Karpas-422 (cell line): ENCODE measurements around the gene ZNF428. TPM values are rescaled to one million over a fixed set of nuclear protein-coding genes. Genes with fewer than 3 reads are reported as not detected.

Experiments used
- DNase-seq: peaks from one replicate; pipeline ENCODE4 v3.0.0-alpha.2; 2015
- H2AFZ ChIP-seq: fragments of 200-600 bp; sonication (generic); 2 replicates; pipeline ENCODE4 v1.6.1; 2014; ENCODE audit warnings: antibody characterized with exemption, low read length, mixed read lengths
- H3K27ac ChIP-seq: fragments of 200-600 bp; sonication (generic); 2 replicates; pipeline ENCODE4 v1.5.1; 2014; ENCODE audit warnings: mild to moderate bottlenecking, low read length, moderate library complexity
- H3K27me3 ChIP-seq: fragments of 200-600 bp; sonication (generic); 2 replicates; pipeline ENCODE4 v1.6.1; 2014; ENCODE audit warnings: low read length, mixed read lengths
- H3K36me3 ChIP-seq: fragments of 200-600 bp; sonication (generic); 2 replicates; pipeline ENCODE4 v1.6.1; 2014; ENCODE audit warnings: low read length, mixed read lengths; ENCODE audit not compliant: insufficient read depth
- H3K4me1 ChIP-seq: fragments of 200-600 bp; sonication (generic); 2 replicates; pipeline ENCODE4 v1.6.1; 2014; ENCODE audit warnings: mild to moderate bottlenecking, low read length, mixed read lengths
- H3K4me2 ChIP-seq: fragments of 200-600 bp; sonication (generic); 2 replicates; pipeline ENCODE4 v1.6.1; 2014; ENCODE audit warnings: low read length, low read depth, mild to moderate bottlenecking; ENCODE audit not compliant: poor library complexity, severe bottlenecking
- H3K4me3 ChIP-seq: fragments of 200-600 bp; sonication (generic); 2 replicates; pipeline ENCODE4 v1.5.1; 2014; ENCODE audit warnings: mild to moderate bottlenecking, antibody characterized with exemption, low read length, mixed read lengths
- H3K79me2 ChIP-seq: fragments of 200-600 bp; sonication (generic); 2 replicates; pipeline ENCODE4 v1.6.1; 2014; ENCODE audit warnings: mild to moderate bottlenecking, low read length, mixed read lengths
- H3K9ac ChIP-seq: fragments of 200-600 bp; sonication (generic); 2 replicates; pipeline ENCODE4 v1.6.0; 2014; ENCODE audit warnings: low read length
- H3K9me2 ChIP-seq: fragments of 200-600 bp; sonication (generic), shearing (Covaris generic); replicated peaks from 2 replicates; pipeline ENCODE4 v1.6.0; 2014; ENCODE audit warnings: mild to moderate bottlenecking, low read length, moderate library complexity; ENCODE audit not compliant: insufficient read depth
- H3K9me3 ChIP-seq: fragments of 300-700, 200-600 bp; sonication (generic); 2 replicates; pipeline ENCODE4 v1.6.1; 2014; ENCODE audit warnings: low read length, mixed read lengths
- H4K20me1 ChIP-seq: fragments of 200-600 bp; sonication (generic); 2 replicates; pipeline ENCODE4 v1.6.1; 2014; ENCODE audit warnings: mild to moderate bottlenecking, antibody characterized with exemption, low read length, low read depth; ENCODE audit not compliant: insufficient read depth
- total RNA-seq: library from RNA; depleted of rRNA; stranded (reverse); fragments of >200 nt; shearing (Covaris generic); gene quantifications from 2 replicates; pipeline ENCODE4 v1.2.3, GENCODE V29; 2014; ENCODE audit warnings: low replicate concordance; rRNA removed

ZNF428 gene
- 37.9 and 94.7 TPM in 2 replicates for total RNA-seq

DNA sequence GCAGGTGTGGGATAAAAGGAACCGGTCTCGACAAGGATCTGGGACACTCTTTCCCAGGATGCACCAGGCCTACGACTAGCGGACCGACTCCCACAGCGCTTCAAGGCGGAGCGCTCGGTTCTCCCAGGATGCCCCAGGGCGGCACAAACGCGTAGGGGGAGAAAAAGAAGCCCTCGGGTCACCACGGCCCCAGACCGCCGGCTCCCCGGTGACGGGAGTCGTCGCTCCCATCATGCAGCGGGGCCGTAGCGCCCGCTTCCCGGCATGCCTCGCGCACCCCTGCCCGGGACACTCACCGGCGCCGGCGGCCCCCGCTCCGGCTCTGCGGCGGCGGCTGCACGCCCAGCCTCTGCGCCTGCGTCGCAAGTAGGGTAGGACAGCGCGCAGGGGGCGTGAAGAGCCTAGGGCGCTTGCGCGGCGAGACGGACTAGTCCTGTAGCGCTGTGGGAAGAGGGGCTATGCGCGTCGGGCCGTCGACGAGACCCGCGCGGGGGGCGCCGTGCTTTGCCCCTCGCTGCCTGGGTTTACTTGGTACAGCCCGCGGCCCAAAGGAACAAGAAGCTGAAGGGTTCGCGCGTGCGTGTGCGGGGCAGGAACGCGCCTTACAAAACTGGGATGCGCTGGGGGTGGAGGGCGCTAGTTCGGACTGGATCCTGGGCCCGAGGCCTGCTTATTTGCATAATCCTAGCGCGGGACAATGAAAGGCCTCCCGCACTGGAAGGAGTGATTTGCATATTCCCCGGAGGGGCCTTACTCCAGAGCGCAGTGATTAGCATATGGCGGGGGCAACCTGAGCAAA, at the start of gene ZNF428:
TSS of gene ZNF428 (minus strand) at position 368 of the 799 bp plus-strand sequence. CDS start 5,325 bp downstream, outside the sequence.
- H2AFZ ChIP-seq, result peak within 1 kb of the TSS; percentile 85; the same call in 1 of the 2 replicates
- H3K4me2 ChIP-seq, result peak within 1 kb of the TSS; percentile 91
- H3K9me3 ChIP-seq, result no peaks in the 10 kb centered on the region
- peak within 1 kb of the TSS; percentile 91 for H3K4me3 ChIP-seq
- H3K27me3 ChIP-seq, result no peaks in the 10 kb centered on the region
- peak within 1 kb of the TSS; percentile 96 for H3K9ac ChIP-seq
- peaks cover 21% of the 10 kb centered on the region for H3K4me1 ChIP-seq
- no peaks in the 10 kb centered on the region for H3K36me3 ChIP-seq
- no peaks in the 10 kb centered on the region for H3K9me2 ChIP-seq
- DNase-seq, result peak; percentile 98
- no peaks in the 10 kb centered on the region for H4K20me1 ChIP-seq
- H3K79me2 ChIP-seq, result peaks cover 57% of the 10 kb centered on the region
- peak within 1 kb of the TSS; percentile 93 for H3K27ac ChIP-seq

- Histone ChIP-seq H3K36me3 (no peaks in the 10 kb centered on the region), H3K79me2 (no peaks in the 10 kb centered on the region), H3K4me1 (no peaks in the 10 kb centered on the region), H3K27ac (no peak overlapping the region), H4K20me1 (no peaks in the 10 kb centered on the region), H3K27me3 (no peaks in the 10 kb centered on the region), H3K9me2 (no peaks in the 10 kb centered on the region), H3K4me2 (no peak overlapping the region), H3K4me3 (no peak overlapping the region), H2AFZ (no peak overlapping the region), H3K9ac (no peak overlapping the region), H3K9me3 (no peaks in the 10 kb centered on the region)
- DNase-seq, result peak; percentile 96
These were observed 49.1 kb upstream of the ZNF428 start for GRCh38 chr19:43668406-43669109.

- H3K9ac ChIP-seq, result no peak overlapping the region
- no peaks in the 10 kb centered on the region for H3K27me3 ChIP-seq
- H2AFZ ChIP-seq, result no peak overlapping the region
- no peaks in the 10 kb centered on the region for H3K9me3 ChIP-seq
- DNase-seq, result no peak
- no peaks in the 10 kb centered on the region for H3K9me2 ChIP-seq
- H3K4me3 ChIP-seq, result no peak overlapping the region
- no peak overlapping the region for H3K4me2 ChIP-seq
- no peaks in the 10 kb centered on the region for H3K36me3 ChIP-seq
- H3K27ac ChIP-seq, result no peak overlapping the region
- H3K79me2 ChIP-seq, result no peaks in the 10 kb centered on the region
- no peaks in the 10 kb centered on the region for H3K4me1 ChIP-seq
- no peaks in the 10 kb centered on the region for H4K20me1 ChIP-seq
These were observed 48.5 kb upstream of the ZNF428 start for GRCh38 chr19:43667876-43668405.

- no peaks in the 10 kb centered on the region for H3K36me3 ChIP-seq
- no peak overlapping the region for H3K4me2 ChIP-seq
- no peaks in the 10 kb centered on the region for H3K27me3 ChIP-seq
- no peak for DNase-seq
- no peak overlapping the region for H3K27ac ChIP-seq
- no peak overlapping the region for H3K9ac ChIP-seq
- H3K4me3 ChIP-seq, result no peak overlapping the region
- H3K79me2 ChIP-seq, result no peaks in the 10 kb centered on the region
- no peaks in the 10 kb centered on the region for H3K9me2 ChIP-seq
- H4K20me1 ChIP-seq, result no peaks in the 10 kb centered on the region
- H2AFZ ChIP-seq, result no peak overlapping the region
- H3K4me1 ChIP-seq, result no peaks in the 10 kb centered on the region
- no peaks in the 10 kb centered on the region for H3K9me3 ChIP-seq
These were observed 47.9 kb upstream of the ZNF428 start for GRCh38 chr19:43667126-43667875.

DNA sequence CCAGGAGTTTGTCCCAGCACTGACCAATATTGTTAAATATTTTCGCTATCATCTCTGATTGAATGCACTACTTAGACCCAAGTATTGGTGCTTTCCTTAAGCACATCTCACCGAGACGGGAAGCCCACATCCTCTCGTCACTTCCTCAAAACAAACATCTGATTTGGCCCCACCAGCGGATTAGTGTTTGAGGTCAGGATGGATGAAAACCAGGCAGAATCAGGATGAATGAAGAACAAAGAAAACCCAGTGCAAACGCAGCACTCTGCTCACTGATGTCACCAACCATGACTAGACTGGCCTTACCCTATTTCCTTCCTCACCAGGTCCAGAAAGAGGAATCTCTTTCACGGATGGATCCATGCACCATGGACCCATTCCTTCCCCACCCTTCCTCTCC, 44.6 kb upstream of the ZNF428 start:
- Histone ChIP-seq H2AFZ (no peak overlapping the region), H3K4me3 (no peak overlapping the region), H3K9me2 (no peaks in the 10 kb centered on the region), H3K27me3 (no peaks in the 10 kb centered on the region), H3K4me2 (no peak overlapping the region), H3K9ac (no peak overlapping the region), H4K20me1 (no peaks in the 10 kb centered on the region), H3K9me3 (no peaks in the 10 kb centered on the region), H3K27ac (no peak overlapping the region), H3K36me3 (no peaks in the 10 kb centered on the region), H3K79me2 (no peaks in the 10 kb centered on the region), H3K4me1 (no peaks in the 10 kb centered on the region)
- no peak for DNase-seq

DNA sequence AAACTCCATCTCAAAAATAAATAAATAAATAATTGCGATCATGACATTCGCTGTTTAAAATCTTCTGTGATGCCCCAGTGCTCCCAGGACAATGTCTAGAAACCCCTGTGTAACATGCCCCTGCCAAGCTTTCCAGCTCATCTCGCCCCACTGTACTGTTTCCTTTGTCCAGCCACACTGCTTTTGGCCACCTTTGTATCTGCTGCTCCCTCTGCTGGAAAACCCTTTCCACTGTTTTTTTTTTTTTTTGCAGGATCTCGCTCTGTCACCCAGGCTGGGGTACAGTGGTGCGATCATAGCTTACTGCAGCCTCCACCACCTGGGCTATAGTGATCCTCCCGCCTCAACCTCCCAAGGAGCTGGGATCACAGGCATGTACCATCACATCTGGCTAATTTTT, 43.1 kb upstream of the ZNF428 start:
- Histone ChIP-seq H3K36me3 (no peaks in the 10 kb centered on the region), H3K27ac (no peak overlapping the region), H3K27me3 (no peaks in the 10 kb centered on the region), H3K9me3 (no peaks in the 10 kb centered on the region), H2AFZ (no peak overlapping the region), H3K9me2 (no peaks in the 10 kb centered on the region), H3K4me3 (no peak overlapping the region), H3K79me2 (no peaks in the 10 kb centered on the region), H3K9ac (no peak overlapping the region), H4K20me1 (no peaks in the 10 kb centered on the region), H3K4me2 (no peak overlapping the region), H3K4me1 (no peaks in the 10 kb centered on the region)
- no peak for DNase-seq

DNA sequence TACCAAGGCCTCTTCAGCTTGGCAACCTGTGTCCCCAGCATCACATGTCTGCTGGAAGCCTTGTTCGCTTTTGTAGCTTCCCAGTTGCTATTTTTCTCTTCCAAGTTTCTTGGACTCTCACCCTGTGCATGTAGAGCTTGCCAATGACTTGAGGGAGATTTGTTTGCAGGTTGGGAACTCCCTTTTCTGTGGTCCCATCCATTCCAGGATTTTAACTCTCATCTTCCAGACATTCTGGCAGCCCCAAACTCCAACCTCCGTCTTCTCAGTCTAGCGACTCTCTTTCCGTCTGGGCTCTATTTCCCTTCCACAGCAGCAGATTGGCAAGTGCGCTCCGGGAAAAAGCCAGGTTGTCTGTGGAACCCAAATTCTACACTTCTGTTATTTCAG, 41.5 kb upstream of the ZNF428 start:
- Histone ChIP-seq H2AFZ (no peak overlapping the region), H3K9me2 (no peaks in the 10 kb centered on the region), H3K4me3 (no peak overlapping the region), H3K9me3 (no peaks in the 10 kb centered on the region), H3K4me2 (no peak overlapping the region), H3K27ac (no peak overlapping the region), H3K27me3 (no peaks in the 10 kb centered on the region), H3K79me2 (no peaks in the 10 kb centered on the region), H3K9ac (no peak overlapping the region), H3K36me3 (no peaks in the 10 kb centered on the region), H3K4me1 (no peaks in the 10 kb centered on the region), H4K20me1 (no peaks in the 10 kb centered on the region)
- DNase-seq, result no peak
